GM21723 (cell line): ENCODE data around the gene BICD1.

Experiments
- ATAC-seq: cut with Tn5 transposase; IDR thresholded peaks from one replicate; pipeline ENCODE4 v1.9.1; 2021; ENCODE audit warnings: mild to moderate bottlenecking, moderate library complexity; ENCODE audit not compliant: unreplicated experiment

The BICD1 gene

DNA sequence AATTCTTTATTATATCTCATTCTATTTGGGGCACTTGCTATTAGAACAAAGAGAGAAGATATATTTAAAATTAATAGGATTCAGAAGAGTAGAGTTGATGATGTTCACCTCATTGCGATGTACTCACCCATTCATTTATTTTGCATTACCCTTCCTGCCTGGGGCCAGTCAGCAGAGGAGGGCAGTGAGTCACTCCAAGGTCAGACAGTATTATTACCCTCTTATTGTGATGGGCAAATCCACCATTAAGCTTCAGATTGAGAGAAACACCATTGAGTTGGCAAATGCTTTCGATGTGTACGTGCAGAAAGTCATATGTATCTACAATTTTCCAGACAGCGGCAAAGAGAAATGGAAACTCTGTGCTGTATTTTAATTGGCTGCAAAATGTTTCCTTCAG lies 134.2 kb downstream of the BICD1 start:
- no peak for ATAC-seq

DNA sequence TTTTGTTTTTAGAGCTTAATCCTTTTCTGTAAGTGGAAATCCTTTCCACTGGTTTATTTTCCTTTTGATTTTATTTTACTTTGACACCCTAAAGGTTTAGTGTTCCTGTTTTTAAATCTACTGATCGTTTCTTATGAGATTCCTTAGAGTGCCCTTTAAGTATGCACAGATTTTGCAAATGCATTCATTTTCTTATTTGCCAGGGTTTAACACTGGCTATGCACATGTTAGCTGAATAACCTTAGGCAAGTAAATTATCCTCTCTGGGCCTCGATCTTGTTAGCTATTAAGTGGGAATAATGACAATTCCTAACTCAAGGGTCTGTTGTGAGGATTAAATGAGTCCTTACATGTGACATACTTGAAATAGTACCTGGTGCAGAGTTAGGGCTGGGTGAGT lies 136.0 kb downstream of the BICD1 start:
- ATAC-seq = no peak

DNA sequence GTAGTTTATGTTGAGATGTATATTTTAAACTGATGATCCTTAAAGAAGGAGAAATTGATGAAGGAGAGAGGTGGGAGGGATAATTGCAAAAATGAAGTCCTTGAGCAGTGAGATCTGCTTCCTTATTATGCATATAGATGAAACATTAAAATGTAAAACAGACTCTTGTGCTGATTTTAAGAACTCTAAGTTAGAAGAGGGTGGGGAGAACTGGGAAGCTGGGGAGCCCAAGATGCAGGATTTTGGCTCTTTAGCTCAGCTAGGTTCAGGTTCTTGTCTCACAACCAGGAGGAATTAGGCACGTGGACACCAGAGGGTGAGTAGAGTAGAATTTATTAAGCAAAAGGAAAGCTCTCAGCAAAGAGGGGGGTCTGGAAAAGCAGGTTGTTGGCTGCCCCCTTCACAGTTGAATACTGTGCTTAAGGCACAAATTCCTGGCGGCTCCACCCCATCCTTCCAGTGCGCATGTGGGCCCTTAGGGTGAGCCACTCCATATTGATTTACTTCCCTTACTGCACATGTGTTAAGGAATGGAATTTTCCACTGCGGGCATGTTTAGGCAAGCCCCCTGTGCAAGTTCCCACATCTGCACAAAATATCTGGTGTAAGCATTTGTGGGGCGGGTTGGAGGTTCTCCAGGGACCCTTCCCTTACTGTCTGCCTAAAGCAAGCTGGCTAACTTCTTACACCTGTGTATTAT lies 141.9 kb downstream of the BICD1 start:
- no peak for ATAC-seq

DNA sequence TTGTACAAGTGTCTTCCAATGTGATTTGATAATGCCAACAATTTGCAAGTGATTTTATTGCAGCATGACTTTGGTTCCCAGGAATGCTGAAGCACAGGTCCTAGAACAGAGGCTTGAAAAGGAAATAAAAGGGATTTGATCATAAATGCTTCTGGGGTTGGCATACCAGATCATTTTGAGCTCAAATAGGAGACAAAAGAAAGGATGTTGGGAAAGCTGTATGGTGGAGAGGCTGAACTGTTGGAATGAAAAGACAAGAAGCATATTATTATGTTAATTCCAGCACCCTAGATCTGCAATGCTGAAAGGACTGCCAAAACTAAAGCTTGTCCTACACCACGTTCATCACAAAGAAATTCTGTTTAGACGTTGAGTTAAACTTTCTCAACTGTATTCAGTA lies 143.1 kb downstream of the BICD1 start:
- ATAC-seq = no peak

DNA sequence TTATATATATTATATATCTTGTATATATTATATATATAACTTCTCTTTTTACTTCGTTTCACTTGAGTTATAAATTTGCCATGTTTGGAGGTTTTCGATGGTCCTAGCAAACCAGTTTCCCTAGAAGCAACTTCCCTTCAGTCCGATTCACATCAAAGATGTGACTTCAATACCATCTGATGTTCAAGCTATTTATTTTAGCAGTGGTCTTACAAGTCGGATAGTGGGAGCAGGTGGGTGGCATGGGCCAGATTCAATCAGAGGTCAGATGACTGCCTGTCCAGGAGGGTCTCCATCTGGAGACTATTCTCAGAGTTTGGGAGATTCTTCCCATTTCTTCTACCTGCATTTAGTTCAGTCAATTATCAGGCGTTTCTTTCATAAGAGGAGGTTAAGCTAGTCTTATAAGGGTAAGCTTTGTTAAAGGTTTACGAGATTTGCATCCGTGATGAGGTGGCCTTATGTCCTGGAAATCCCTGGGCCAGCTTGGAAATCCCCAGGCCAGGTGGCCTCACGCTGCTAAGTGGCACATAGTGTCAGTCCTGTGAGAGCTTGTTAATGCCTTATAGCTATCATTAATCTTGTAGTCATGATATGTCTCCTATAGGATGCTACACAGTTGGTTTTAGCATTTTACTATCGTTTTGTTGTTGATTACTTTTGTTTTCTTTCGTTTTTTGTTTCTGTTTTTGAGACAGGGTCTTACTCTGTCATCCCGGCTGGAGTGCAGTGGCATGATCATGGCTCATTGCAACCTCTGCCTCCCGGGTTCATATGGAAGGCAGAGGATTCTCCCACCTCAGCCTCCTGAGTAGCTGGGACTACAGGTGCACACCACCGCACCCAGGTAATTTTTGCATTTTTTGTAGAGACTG lies 145.8 kb downstream of the BICD1 start:
- ATAC-seq = peak; percentile 89

DNA sequence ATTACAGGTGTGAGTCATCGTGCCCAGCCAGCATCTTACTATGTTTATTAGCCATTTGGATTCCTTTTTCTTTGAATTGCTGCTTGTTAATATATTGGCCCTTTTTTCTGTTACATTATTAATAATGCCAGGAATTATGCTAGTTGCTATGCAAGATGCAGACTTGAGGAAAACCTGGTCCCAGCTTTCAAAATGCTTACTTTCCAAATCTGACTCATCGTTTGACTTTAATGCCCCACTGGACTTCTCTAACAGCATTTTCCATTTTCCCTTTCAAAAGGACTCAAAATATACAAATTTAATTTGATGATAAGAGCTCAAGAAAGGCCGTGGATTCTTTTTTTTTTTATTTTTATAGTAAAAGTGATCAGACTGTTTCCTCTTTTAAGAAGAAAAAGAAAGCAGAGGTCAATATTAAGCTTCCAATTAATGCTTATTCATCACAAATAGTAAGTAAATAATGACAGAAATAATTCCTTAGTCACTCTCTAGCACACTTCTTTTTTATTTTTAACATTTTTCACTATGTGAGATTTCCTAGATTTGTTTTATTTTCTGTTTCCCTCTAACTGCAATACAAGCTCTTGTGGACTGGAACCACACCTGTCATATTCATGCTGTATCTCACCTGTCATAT lies 146.6 kb downstream of the BICD1 start:
- no peak for ATAC-seq

DNA sequence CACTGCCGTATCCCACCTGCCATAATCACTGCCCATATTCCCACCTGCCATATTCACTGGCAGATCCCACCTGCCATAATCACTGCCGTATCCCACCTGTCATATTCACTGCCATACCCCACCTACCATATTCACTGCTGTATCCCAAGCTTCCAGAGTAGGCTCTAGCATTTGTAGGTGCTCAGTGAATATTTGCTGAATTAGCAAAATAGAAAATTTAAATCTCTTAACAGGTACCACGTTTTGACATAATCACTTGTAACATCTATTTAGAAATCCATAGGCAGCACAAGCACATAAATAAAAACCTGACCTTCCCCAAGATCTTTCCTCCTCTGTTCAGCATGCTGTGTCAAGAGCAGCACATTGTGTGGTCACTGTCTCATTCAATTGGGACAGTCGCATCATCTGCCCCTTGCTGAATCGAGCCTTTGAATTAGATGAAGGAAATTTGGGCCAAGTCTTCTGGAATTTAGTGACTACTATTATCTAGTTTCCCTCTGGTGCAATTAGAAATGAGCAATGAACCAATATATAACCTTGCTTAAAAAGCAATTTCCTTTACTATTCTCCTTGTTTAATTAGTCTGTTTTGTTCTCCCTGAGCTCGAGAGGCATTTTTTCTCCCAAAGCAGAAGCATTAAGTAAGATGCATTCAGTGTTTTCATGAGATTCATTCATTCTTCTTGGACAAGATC lies 147.8 kb downstream of the BICD1 start:
- no peak for ATAC-seq

DNA sequence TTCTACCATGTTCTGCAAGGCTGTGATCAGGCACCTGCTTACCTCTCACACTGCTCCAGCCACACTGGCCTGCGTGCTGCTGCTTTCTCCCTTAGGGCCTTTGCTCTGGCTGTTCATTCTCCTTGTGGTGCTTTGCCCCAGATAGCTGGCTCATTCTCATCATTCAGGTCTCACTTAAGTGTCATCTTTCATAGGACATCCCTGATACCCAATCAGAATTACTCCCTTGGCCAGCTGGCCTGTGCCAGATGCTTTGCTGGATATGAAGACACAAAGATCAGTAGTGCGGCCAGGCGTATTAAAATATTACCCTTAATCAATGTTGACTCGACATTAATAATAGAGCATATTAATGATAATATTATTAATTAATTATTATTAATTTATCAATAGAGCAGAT lies 148.9 kb downstream of the BICD1 start:
- no peak for ATAC-seq

DNA sequence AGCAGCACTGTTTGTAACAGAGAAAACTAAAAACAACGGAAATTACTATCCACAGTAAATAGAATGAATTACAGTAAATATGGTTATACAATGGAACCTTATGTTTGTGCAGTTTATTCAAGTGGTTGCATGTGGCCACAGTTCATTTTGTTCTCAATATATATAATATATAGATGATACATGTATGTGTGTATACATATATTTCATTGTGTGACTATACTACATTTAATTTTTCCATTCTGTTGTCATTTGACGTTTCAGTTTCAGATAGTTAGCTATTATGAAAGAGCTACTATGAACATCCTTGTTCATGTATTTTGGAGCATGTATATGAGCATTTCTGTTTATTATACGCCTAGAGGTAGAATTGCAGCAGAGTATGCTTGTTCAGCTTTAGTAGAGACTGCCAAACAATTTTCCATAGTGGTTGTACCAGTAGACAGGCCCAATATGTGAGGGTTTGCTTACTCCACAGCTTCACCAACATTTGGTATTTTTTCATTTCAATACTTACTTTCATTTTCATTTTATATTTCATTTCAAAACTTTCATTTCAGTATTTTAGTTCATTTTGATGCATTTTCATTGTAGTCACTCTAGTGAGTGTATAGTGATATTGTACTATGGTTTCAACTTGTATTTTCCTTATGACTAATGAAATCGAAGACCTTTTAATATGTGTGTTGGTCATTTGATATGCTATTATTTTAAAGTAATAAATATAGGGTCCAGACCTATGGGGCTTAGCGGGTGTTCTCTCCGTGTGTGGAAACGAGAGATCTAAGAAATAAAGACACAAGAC lies 151.2 kb downstream of the BICD1 start:
- ATAC-seq = no peak

DNA sequence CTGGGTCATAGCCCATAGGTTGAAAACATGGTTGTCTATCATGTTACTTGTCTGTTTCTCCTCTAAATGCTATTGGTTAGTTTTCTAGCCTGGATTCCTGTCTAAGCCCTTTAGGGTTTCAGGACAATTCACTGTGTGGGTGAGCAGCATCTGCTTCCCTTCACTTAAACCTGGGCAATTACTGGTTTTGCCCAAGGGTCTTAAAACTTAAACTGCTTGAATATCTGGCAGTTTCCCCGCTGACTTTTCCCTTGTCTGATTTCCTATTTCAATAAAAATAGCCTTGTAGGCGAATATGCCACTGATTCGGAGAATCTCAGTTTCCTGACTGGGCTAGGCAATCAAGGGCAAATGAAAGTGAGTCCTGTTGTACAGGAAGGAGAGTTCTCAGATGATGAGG lies 154.0 kb downstream of the BICD1 start:
- ATAC-seq = no peak

DNA sequence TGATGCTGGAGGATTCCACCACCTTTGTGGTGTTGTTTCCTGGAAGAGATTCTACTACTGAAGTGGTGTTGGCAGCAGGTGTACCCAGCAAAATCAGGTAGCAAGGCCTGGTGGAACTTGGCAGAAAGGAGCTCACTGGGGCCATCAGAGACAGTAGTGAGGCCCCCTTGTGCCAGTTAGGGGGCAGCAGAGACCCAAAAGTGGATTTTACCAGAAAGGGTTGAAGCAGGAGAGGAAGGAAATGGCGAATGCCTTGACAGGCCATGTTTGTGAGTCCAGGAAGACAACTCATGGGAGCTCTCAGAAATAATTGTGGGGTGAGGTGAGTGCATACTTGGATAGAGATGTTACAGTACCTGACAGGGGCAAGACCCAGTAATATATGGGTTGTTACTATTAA lies 155.0 kb downstream of the BICD1 start:
- ATAC-seq = no peak

DNA sequence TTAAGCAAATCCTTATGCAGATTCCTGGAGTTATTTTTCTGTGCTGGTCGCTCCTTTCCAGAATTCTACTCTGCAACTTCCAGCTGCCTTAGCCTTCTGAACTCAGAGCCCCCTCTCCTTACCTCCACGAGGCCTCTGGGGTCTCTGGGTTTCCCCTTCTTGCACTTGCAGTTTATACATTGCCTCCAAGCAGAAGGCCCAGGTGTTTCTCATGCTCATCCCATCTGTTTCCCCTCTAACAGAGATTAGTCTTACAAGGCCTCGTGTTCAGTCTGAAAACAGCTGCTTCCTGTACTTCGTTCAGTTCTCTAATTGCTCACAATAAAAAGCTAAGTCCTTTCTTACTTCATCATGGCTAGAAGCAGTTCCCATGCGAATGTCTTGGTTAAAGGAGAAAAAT lies 158.3 kb downstream of the BICD1 start:
- peak; percentile 84 for ATAC-seq

DNA sequence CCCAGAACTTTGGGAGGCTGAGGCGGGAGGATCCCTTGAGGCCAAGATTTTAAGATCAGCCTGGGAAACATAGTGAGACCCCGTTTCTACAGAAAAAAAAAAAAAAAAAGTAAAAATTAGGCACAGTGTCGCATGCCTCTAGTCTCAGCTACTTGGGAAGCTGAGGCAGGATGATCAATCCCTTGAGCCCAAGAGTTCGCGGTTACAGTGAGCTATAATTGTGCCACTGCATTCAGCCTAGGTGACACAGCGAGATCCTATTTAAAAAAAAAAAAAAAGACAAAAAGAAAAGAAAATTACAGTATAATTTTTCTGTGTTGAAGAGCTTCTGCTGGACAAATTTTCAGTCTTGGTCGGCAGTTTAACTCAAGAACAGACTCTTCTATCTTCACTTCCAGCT lies 158.8 kb downstream of the BICD1 start:
- no peak for ATAC-seq

DNA sequence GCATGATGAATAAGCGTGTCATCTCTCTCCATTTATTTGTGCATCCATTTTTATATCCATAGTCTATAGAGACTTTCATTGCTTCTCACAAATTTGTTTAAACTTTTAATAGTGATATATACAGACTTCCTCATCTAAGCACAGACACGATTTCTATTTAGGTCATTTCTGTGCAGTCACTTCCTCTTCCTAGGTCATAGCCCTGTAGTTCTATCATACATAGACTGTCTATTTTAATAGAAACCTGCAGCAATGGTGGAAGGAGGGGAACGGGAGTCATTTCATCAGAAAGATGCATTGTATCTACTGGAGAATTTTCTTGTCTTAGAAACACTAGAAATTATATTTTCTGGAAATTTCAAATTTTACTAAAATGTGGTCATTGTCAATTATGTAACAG lies 159.3 kb downstream of the BICD1 start:
- no peak for ATAC-seq

DNA sequence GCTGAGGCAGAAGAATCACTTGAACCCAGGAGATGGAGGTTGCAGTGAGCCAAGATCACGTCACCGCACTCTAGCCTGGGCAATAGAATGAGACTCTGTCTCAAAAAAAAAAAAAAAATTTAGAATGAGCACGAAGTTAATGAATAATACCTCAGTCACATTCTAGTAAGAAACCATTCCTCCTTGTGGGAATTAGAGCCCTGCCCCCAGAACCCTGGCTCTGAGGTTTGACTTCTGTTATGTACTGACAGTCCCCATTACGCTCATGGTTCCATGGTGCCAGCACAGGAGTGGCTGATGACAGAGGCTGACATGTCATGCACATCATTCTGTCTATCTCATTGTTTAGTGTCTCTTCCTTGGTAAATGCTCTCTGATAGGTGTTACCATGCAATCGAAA lies 160.1 kb downstream of the BICD1 start:
- no peak for ATAC-seq

DNA sequence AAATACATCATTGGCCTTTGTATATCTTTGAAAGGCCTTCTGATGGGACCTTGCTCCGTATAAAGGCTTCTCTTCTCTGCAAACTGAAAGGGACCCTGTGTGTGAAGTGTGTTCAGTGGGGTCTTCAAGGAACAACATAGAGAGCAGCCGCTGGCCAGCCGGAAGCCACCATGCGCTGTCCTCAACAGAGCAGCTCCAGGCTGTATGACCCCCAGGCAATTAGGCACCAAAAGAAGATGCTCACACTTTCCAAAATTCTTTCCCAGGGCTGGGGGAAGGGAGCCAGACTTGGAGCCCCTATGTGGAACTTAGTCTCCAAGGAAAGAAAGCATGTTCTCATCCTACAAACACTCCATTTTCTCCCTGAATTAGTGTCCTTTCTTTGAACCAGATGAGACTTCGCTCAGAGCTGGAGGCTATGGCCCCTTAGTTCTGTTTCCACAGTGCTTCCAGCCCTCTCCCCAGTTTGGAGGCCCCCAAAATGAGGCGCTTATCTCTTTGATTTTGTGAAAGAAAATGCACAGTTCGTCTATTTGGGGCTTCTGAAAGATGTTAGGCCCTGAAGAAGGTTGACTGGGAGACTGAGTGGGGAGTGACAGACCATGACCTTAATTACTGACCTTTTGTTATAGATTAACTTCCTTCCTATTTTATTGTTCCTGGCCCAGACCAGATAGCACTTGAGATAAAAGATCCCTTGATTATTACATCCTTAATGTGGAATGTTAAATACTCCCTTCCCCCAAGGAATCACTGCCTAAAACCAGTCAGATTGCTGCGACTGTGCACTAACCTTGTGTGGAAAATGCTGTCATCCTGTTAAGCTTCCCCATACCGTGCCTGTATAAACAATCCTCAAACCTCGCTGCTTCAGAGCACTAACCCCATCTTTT lies 164.4 kb downstream of the BICD1 start:
- no peak for ATAC-seq

DNA sequence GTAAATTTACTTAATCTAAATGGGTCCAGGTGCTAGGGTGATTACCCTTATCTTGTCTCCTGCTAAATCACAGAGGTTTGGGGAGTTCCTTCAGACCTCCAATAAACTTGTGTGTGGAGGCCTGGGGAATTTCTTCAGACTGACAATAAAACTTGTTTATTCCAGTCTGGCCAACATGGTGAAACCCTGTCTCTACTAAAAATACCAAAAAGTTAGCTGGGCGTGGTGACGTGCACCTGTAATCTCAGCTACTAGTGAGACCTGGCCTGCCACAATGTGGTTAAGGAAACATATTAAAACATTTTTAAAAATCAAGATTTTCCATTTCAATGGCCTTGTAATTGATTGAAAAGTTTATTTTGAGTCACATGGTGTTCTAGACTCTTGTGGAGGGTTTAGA lies 165.8 kb downstream of the BICD1 start:
- ATAC-seq = peak; percentile 47

DNA sequence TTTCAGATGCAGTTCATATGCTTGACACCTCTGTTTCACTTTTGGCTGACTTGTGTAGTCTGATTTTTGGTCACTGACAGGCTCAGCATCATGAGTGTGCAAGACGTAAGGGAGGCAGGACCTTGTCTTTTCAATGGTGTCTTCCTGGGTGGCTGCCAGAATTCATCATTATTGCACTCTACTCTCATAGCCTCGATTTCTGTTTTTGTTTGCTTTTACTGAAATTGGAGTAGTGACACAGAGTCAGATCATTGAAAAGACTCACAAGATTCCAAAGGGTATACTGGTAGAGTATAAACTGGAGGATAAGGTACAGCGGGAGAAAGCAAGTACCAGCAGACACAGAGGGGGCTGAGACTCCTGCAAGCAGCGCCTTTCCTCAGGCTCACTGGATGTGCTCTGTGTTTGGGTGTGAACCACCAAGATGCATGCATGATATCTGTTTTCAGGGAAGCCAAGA lies 166.4 kb downstream of the BICD1 start:
- peak; percentile 63 for ATAC-seq

DNA sequence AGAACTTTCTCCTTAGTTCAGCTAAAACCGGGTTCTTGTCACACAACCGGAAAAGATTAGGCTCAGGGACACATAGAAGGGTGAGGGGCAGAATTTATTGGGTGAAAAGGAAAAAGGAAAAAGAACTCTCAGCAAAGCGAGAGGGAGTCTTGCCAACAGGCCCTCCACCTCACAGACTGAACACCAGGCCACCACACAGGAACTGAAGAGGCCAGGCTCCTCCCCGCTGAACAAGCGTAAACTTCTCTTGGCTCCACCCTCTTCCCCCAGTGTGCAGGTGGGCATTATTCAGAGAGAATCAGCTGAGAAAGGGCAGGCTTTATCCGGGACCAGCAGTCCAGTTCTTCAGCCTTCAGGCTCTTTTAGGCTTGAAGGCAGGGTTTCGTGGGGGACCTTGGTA lies 167.1 kb downstream of the BICD1 start:
- peak; percentile 86 for ATAC-seq
